ENCODE data around the gene PPP4R3B.
"Not testable (repeated sequence)": the region's sequence is repeated elsewhere in the genome, so short reads cannot be mapped to it uniquely, and the experiment has no call there.

The PPP4R3B gene

DNA sequence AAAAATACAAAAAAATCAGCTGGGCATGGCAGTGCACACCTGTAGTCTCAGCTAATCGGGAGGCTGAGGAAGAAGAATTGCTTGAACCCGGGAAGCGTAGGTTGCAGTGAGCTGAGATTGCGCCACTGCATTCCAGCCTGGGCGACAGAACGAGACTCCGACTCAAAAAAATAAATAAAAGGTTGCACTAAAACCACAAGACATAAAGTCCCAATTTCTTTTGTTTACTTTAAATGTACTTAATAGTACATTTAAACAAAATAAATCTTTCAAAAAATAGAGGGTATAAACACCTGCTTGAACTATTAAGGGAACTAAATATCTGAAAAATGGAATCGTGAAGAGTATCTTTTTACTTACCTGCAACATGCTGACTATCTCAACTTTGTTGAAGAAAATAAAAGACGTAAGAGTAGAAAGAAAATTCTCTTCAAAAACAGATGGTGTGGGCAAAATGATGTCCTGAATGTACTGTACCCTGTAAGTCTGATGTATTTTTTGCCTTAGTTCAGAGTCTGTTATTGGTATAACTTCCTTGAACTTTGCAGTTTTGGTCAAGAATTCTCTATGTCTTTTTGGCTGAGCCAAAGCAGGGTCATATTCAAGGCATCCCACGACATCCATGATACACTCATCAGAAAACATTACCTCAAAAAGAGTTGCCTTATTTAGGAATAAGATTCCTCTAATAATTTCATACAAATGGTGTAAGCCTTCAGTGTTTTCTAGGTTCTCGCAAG is 19.2 kb downstream of the PPP4R3B start:
- TF ChIP-seq ZNF8 (CRISPR knock-in tag; IDR thresholded peaks at IDR 0.05), result no peak
- TF ChIP-seq SNAI2 (CRISPR knock-in tag; IDR thresholded peaks at IDR 0.05), result no peak
- TF ChIP-seq, protein P1, sequence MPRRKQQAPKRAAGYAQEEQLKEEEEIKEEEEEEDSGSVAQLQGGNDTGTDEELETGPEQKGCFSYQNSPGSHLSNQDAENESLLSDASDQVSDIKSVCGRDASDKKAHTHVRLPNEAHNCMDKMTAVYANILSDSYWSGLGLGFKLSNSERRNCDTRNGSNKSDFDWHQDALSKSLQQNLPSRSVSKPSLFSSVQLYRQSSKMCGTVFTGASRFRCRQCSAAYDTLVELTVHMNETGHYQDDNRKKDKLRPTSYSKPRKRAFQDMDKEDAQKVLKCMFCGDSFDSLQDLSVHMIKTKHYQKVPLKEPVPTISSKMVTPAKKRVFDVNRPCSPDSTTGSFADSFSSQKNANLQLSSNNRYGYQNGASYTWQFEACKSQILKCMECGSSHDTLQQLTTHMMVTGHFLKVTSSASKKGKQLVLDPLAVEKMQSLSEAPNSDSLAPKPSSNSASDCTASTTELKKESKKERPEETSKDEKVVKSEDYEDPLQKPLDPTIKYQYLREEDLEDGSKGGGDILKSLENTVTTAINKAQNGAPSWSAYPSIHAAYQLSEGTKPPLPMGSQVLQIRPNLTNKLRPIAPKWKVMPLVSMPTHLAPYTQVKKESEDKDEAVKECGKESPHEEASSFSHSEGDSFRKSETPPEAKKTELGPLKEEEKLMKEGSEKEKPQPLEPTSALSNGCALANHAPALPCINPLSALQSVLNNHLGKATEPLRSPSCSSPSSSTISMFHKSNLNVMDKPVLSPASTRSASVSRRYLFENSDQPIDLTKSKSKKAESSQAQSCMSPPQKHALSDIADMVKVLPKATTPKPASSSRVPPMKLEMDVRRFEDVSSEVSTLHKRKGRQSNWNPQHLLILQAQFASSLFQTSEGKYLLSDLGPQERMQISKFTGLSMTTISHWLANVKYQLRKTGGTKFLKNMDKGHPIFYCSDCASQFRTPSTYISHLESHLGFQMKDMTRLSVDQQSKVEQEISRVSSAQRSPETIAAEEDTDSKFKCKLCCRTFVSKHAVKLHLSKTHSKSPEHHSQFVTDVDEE (CRISPR knock-in tag; IDR thresholded peaks at IDR 0.05), result no peak
- TF ChIP-seq GLIS3 (CRISPR knock-in tag; IDR thresholded peaks at IDR 0.05), result no peak
- no peak for TF ChIP-seq ARNTL (CRISPR knock-in tag; IDR thresholded peaks at IDR 0.05; ENCODE audit: borderline replicate concordance, low read depth)
- TF ChIP-seq TOX (CRISPR knock-in tag; IDR thresholded peaks at IDR 0.05; ENCODE audit: borderline replicate concordance), result no peak
- no peak for TF ChIP-seq BACH2 (CRISPR knock-in tag; IDR thresholded peaks at IDR 0.05; ENCODE audit: borderline replicate concordance)
- TF ChIP-seq, protein P2, sequence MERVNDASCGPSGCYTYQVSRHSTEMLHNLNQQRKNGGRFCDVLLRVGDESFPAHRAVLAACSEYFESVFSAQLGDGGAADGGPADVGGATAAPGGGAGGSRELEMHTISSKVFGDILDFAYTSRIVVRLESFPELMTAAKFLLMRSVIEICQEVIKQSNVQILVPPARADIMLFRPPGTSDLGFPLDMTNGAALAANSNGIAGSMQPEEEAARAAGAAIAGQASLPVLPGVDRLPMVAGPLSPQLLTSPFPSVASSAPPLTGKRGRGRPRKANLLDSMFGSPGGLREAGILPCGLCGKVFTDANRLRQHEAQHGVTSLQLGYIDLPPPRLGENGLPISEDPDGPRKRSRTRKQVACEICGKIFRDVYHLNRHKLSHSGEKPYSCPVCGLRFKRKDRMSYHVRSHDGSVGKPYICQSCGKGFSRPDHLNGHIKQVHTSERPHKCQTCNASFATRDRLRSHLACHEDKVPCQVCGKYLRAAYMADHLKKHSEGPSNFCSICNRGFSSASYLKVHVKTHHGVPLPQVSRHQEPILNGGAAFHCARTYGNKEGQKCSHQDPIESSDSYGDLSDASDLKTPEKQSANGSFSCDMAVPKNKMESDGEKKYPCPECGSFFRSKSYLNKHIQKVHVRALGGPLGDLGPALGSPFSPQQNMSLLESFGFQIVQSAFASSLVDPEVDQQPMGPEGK (CRISPR knock-in tag; IDR thresholded peaks at IDR 0.05; ENCODE audit: borderline replicate concordance), result no peak
- no peak for TF ChIP-seq TCF4 (CRISPR knock-in tag; IDR thresholded peaks at IDR 0.05; ENCODE audit: borderline replicate concordance)
- no peak for TF ChIP-seq ZNF70 (CRISPR knock-in tag; IDR thresholded peaks at IDR 0.05)
- TF ChIP-seq, protein P3, sequence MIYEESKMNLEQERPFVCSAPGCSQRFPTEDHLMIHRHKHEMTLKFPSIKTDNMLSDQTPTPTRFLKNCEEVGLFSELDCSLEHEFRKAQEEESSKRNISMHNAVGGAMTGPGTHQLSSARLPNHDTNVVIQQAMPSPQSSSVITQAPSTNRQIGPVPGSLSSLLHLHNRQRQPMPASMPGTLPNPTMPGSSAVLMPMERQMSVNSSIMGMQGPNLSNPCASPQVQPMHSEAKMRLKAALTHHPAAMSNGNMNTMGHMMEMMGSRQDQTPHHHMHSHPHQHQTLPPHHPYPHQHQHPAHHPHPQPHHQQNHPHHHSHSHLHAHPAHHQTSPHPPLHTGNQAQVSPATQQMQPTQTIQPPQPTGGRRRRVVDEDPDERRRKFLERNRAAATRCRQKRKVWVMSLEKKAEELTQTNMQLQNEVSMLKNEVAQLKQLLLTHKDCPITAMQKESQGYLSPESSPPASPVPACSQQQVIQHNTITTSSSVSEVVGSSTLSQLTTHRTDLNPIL (CRISPR knock-in tag; IDR thresholded peaks at IDR 0.05; ENCODE audit: low read depth), result no peak
- TF ChIP-seq, protein P4, sequence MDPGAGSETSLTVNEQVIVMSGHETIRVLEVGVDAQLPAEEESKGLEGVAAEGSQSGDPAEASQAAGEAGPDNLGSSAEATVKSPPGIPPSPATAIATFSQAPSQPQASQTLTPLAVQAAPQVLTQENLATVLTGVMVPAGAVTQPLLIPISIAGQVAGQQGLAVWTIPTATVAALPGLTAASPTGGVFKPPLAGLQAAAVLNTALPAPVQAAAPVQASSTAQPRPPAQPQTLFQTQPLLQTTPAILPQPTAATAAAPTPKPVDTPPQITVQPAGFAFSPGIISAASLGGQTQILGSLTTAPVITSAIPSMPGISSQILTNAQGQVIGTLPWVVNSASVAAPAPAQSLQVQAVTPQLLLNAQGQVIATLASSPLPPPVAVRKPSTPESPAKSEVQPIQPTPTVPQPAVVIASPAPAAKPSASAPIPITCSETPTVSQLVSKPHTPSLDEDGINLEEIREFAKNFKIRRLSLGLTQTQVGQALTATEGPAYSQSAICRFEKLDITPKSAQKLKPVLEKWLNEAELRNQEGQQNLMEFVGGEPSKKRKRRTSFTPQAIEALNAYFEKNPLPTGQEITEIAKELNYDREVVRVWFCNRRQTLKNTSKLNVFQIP (CRISPR knock-in tag; IDR thresholded peaks at IDR 0.05; ENCODE audit: borderline replicate concordance, low read depth), result no peak
- no peak for TF ChIP-seq OSR1 (CRISPR knock-in tag; IDR thresholded peaks at IDR 0.05)
- TF ChIP-seq ZC3H10 (CRISPR knock-in tag; IDR thresholded peaks at IDR 0.05), result no peak
- no peak for TF ChIP-seq PPARA (CRISPR knock-in tag; IDR thresholded peaks at IDR 0.05; ENCODE audit: borderline replicate concordance)
- TF ChIP-seq ZFP3 (CRISPR knock-in tag; IDR thresholded peaks at IDR 0.05), result no peak
- TF ChIP-seq, protein P5, sequence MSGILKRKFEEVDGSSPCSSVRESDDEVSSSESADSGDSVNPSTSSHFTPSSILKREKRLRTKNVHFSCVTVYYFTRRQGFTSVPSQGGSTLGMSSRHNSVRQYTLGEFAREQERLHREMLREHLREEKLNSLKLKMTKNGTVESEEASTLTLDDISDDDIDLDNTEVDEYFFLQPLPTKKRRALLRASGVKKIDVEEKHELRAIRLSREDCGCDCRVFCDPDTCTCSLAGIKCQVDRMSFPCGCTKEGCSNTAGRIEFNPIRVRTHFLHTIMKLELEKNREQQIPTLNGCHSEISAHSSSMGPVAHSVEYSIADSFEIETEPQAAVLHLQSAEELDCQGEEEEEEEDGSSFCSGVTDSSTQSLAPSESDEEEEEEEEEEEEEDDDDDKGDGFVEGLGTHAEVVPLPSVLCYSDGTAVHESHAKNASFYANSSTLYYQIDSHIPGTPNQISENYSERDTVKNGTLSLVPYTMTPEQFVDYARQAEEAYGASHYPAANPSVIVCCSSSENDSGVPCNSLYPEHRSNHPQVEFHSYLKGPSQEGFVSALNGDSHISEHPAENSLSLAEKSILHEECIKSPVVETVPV (CRISPR knock-in tag; IDR thresholded peaks at IDR 0.05), result no peak
- TF ChIP-seq CSDC2 (CRISPR knock-in tag; IDR thresholded peaks at IDR 0.05), result no peak
- no peak for ATAC-seq

DNA sequence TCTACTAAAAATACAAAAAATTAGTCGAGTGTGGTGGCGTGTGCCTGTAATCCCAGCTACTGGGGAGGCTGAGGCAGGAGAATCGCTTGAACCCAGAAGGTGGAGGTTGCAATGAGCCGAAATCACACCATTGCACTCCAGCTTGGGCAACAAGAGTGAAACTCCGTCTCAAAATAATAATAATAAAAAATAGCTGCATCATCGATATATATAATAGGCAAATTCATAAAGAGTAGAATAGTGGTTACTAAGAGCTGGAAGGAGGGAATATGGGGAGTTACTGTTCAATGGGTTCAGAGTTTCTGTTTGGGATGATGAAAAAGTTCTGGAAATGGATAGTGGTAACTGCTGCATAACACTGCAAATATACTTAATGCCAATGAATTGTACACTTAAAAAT is 20.6 kb downstream of the PPP4R3B start:
- ATAC-seq, result not testable (repeated sequence)

DNA sequence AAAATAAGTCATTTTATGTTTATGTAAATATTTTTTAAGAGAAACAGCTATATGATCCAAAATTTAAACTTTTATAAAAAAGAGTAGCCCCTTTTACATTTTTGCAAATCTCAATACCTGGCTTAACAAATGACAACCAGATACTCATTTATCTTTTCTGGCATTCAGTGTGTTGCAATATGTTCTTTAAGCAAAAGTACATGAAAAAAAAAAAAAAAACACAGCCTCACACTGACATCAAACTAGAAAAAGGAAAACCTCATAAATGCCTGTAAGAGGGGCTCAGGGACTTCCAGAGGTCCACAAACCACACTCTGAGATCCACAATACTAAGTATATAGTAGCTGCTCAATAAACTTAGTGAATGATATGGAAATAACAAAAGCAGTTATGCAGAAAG is 21.9 kb downstream of the PPP4R3B start:
- no peak for TF ChIP-seq TOX (CRISPR knock-in tag; IDR thresholded peaks at IDR 0.05; ENCODE audit: borderline replicate concordance)
- no peak for TF ChIP-seq ESRRG (CRISPR knock-in tag; IDR thresholded peaks at IDR 0.05)
- TF ChIP-seq, protein P1 (CRISPR knock-in tag; IDR thresholded peaks at IDR 0.05), result no peak
- TF ChIP-seq BACH2 (CRISPR knock-in tag; IDR thresholded peaks at IDR 0.05; ENCODE audit: borderline replicate concordance), result no peak
- no peak for TF ChIP-seq ZNF565 (CRISPR knock-in tag; conservative IDR thresholded peaks at IDR 0.05; ENCODE audit: low read depth)
- TF ChIP-seq ZNF70 (CRISPR knock-in tag; IDR thresholded peaks at IDR 0.05), result no peak
- TF ChIP-seq GLIS3 (CRISPR knock-in tag; IDR thresholded peaks at IDR 0.05), result no peak
- TF ChIP-seq PPARA (CRISPR knock-in tag; IDR thresholded peaks at IDR 0.05; ENCODE audit: borderline replicate concordance), result no peak
- TF ChIP-seq SNAI2 (CRISPR knock-in tag; IDR thresholded peaks at IDR 0.05), result no peak
- TF ChIP-seq, protein P5 (CRISPR knock-in tag; IDR thresholded peaks at IDR 0.05), result no peak
- no peak for TF ChIP-seq CSDC2 (CRISPR knock-in tag; IDR thresholded peaks at IDR 0.05)
- no peak for ATAC-seq

All from SK-N-SH treated with all-trans-retinoic acid at 6 μM for 48 hours (cell line).